Endothelial cell of umbilical vein (primary cell): ENCODE results near the gene MATN1. TPM values are rescaled to one million over a fixed set of nuclear protein-coding genes. Genes with fewer than 3 reads are reported as not detected.

Source experiments
- BruUV-seq: library from RNA; stranded (reverse); fragments of 400-500 nt; replicated peaks from 2 replicates; lab custom pipeline; 2021; lab: Mats Ljungman, UMichigan
- CTCF ChIA-PET: fragments of 300-600, 350-600 bp; sonication (Branson Sonifier 250); formaldehyde crosslinking; loops from one replicate; lab custom pipeline; 2021; ENCODE audit warnings: antibody characterized with exemption, inconsistent platforms; lab: Charles Lee
- POLR2A ChIA-PET: fragments of 300-600, 350-600 bp; sonication (Branson Sonifier 250); formaldehyde crosslinking; loops from one replicate; lab custom pipeline; 2021; ENCODE audit warnings: antibody characterized with exemption, inconsistent platforms; lab: Charles Lee
- DNase-seq: peaks from one replicate; pipeline ENCODE4 v3.0.0-alpha.2; 2011; ENCODE audit warnings: low read depth, low spot score
- FAIRE-seq: peaks from 2 replicates; lab custom pipeline; 2011; peaks lifted over from hg19 to GRCh38; lab: Jason Lieb, UNC
- H2AFZ ChIP-seq: 2 replicates; pipeline ENCODE4 v1.6.0; 2012; ENCODE audit warnings: low read depth, low read length, control low read depth, inconsistent platforms
- H3K27ac ChIP-seq: 2 replicates; pipeline ENCODE4 v1.5.1; 2011; ENCODE audit warnings: low read depth, mild to moderate bottlenecking, control low read depth, low read length, moderate library complexity; ENCODE audit not compliant: insufficient read depth
- H3K27me3 ChIP-seq, 2 experiments: 2 replicates each; pipeline versions ENCODE4 v1.6.0 to v1.6.1; 2011; ENCODE audit warnings: low read length in 2 of 2, mixed read lengths in 1 of 2; ENCODE audit not compliant: control insufficient read depth in 2 of 2, insufficient read depth in 2 of 2
- H3K36me3 ChIP-seq, 2 experiments: 2 replicates in 1 of 2; 3 replicates in 1 of 2; pipeline ENCODE4 v1.5.1; 2011; ENCODE audit warnings: low read length in 2 of 2, mild to moderate bottlenecking in 1 of 2, moderate library complexity in 1 of 2; ENCODE audit not compliant: control insufficient read depth in 2 of 2, insufficient read depth in 2 of 2; ENCODE audit errors: extremely low read depth in 1 of 2
- H3K4me1 ChIP-seq: 3 replicates; pipeline ENCODE4 v1.5.1; 2011; ENCODE audit warnings: mild to moderate bottlenecking, low read length; ENCODE audit not compliant: control insufficient read depth, insufficient read depth; ENCODE audit errors: extremely low read depth
- H3K4me2 ChIP-seq: 2 replicates; pipeline ENCODE4 v1.6.1; 2011; ENCODE audit warnings: low read length, control low read depth, mixed read lengths; ENCODE audit not compliant: insufficient read depth
- H3K4me3 ChIP-seq, 3 experiments: fragments of 200-600 bp in 1 of 3; sonication (generic), shearing (Covaris generic) in 1 of 3; replicated peaks in 1 of 3; 2 replicates each; pipeline ENCODE4 v1.5.1; 2011 to 2016; ENCODE audit warnings: control low read depth in 3 of 3, low read length in 3 of 3, mild to moderate bottlenecking in 2 of 3, inconsistent platforms in 1 of 3, low read depth in 1 of 3, moderate library complexity in 1 of 3; ENCODE audit not compliant: insufficient read depth in 1 of 3
- H3K79me2 ChIP-seq: 2 replicates; pipeline ENCODE4 v1.6.0; 2012; ENCODE audit warnings: low read length, inconsistent platforms; ENCODE audit not compliant: control insufficient read depth, insufficient read depth
- H3K9ac ChIP-seq: replicated peaks from 2 replicates; pipeline ENCODE3; 2011; ENCODE audit warnings: low read length, control low read depth; ENCODE audit not compliant: insufficient read depth; ENCODE audit errors: extremely low read depth
- H3K9me1 ChIP-seq: replicated peaks from 3 replicates; pipeline ENCODE4 v1.6.0; 2011; ENCODE audit warnings: mild to moderate bottlenecking, low read length; ENCODE audit not compliant: control insufficient read depth, insufficient read depth; ENCODE audit errors: extremely low read depth
- H3K9me3 ChIP-seq: replicated peaks from 2 replicates; pipeline ENCODE4 v1.5.1; 2012; ENCODE audit warnings: low read length, inconsistent platforms; ENCODE audit not compliant: control insufficient read depth, insufficient read depth
- H4K20me1 ChIP-seq: replicated peaks from 2 replicates; pipeline ENCODE3; 2011; ENCODE audit warnings: mild to moderate bottlenecking, low read length; ENCODE audit not compliant: control insufficient read depth, insufficient read depth; ENCODE audit errors: extremely low read depth
- EZH2 ChIP-seq: IDR thresholded peaks from 2 replicates; pipeline ENCODE4 v1.6.1; 2012; ENCODE audit warnings: borderline replicate concordance, low read depth, mild to moderate bottlenecking, moderate library complexity, low read length, inconsistent platforms; ENCODE audit not compliant: severe bottlenecking
- FOS ChIP-seq: IDR thresholded peaks from 2 replicates; pipeline ENCODE4 v1.6.1; 2011; ENCODE audit warnings: mild to moderate bottlenecking, low read length, moderate library complexity, borderline replicate concordance; ENCODE audit not compliant: insufficient read depth
- GATA2 ChIP-seq: IDR thresholded peaks from 2 replicates; pipeline ENCODE4 v1.7.0; 2011; ENCODE audit warnings: low read depth, mild to moderate bottlenecking, moderate library complexity, mixed read lengths, low read length; ENCODE audit not compliant: insufficient read length, insufficient read depth
- JUN ChIP-seq: IDR thresholded peaks from 2 replicates; pipeline ENCODE4 v1.6.1; 2011; ENCODE audit warnings: borderline replicate concordance, low read depth; ENCODE audit not compliant: insufficient read length, insufficient read depth
- MYC ChIP-seq: IDR thresholded peaks from one replicate; pipeline ENCODE4 v1.6.1; 2011; ENCODE audit warnings: mild to moderate bottlenecking, low read depth, low read length
- POLR2A ChIP-seq: IDR thresholded peaks from 2 replicates; pipeline ENCODE4 v1.6.1; 2012; ENCODE audit warnings: low read depth, mild to moderate bottlenecking, control low read depth, low read length
- POLR2AphosphoS5 ChIP-seq: IDR thresholded peaks from 2 replicates; pipeline ENCODE4 v1.6.1; 2012; ENCODE audit warnings: low read depth, mild to moderate bottlenecking, control low read depth, low read length, moderate library complexity; ENCODE audit not compliant: insufficient read depth
- dilution Hi-C: fragments of 300-500 bp; cut with MboI; formaldehyde crosslinking; loops from one replicate; pipeline ENCODE4 v1.15.0; 2019; ENCODE audit warnings: low sequenced_read_pairs; ENCODE audit not compliant: extremely low pct_ligation_motif_present
- intact Hi-C: fragments of 100-400 bp; cut with micrococcal nuclease; formaldehyde crosslinking; loops from one replicate; pipeline ENCODE4 v1.10.0; 2022
- polyA plus RNA-seq, 4 experiments: library from polyadenylated mRNA; depleted of rRNA in 3 of 4; stranded (reverse) in 3 of 4; unstranded in 1 of 4; fragments of >200 nt; gene quantifications; 2 replicates each; pipeline versions ENCODE4 v1.2.1 to v1.2.3, GENCODE V29; 2011 to 2012; ENCODE audit warnings: missing spikeins in 1 of 4
- total RNA-seq: library from RNA; stranded (reverse); gene quantifications from 2 replicates; pipeline ENCODE4 v1.2.3, GENCODE V29; 2021
- TF ChIP-seq, protein P1 (sequence below), 2 donors: IDR thresholded peaks; 1 replicate in 1 of 2; 2 replicates in 1 of 2; pipeline ENCODE4 v1.5.1; 2011; ENCODE audit warnings: low read length in 2 of 2, mild to moderate bottlenecking in 2 of 2, moderate library complexity in 2 of 2, control low read depth in 1 of 2, inconsistent platforms in 1 of 2, low read depth in 1 of 2; ENCODE audit not compliant: insufficient read depth in 1 of 2; ENCODE audit errors: extremely low read depth in 1 of 2
- TF ChIP-seq, protein P2 (sequence below): IDR thresholded peaks from 2 replicates; pipeline ENCODE4 v1.6.1; 2011; ENCODE audit not compliant: insufficient read depth, insufficient read length

MATN1 gene
- total and polyA plus RNA-seq, 2 donors (not counting 3 experiments of a cell fraction or from before 2014, with no cell fraction given) = 0.29 to 0.36 TPM

DNA sequence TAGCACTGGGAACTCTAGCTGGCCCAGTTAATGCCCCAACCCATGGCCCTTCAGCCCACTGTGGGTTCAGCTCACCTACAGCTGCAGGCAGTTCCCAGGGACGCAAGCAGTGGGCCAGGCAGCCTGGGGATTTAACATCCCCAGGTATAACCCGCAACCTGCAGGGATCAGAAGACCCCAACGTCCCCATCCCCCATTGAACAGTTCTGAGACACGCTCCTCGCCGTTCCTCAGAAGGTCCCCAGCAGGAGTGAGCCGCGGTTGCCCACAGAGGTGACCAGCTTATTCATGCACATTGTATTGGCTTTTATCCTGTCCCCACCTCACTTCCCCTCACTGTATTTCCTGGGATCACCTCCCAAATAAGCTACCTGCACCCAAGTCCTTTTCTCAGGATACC lies 5.0 kb upstream of the MATN1 start:
- dilution Hi-C loops (no loop called here), intact Hi-C loops (no loop called here)
- Histone ChIP-seq H2AFZ (no peak overlapping the region), H3K9me3 (no peaks in the 10 kb centered on the region), H3K9me1 (no peaks in the 10 kb centered on the region), H4K20me1 (no peaks in the 10 kb centered on the region), H3K27me3 (no peaks in the 10 kb centered on the region), H3K27ac (no peak overlapping the region), H3K4me1 (no peaks in the 10 kb centered on the region), H3K79me2 (no peaks in the 10 kb centered on the region), H3K4me3 (no peak overlapping the region), H3K36me3 (no peaks in the 10 kb centered on the region), H3K4me2 (no peak overlapping the region), H3K9ac (no peak overlapping the region)
- DNase-seq = no peak
- CTCF ChIA-PET = interaction anchor here (1.4 to 6.4 kb wide), 4 partner anchors 9 to 55 kb away, joined by 4 to 100 read pairs (median 12); no protein-coding TSS in a partner anchor
- no TSS peak for BruUV-seq
- TF ChIP-seq POLR2AphosphoS5 (no peak), MYC (no peak), POLR2A (no peak), EZH2 (no peak), JUN (no peak), GATA2 (no peak), FOS (no peak)
- TF ChIP-seq, protein P1, sequence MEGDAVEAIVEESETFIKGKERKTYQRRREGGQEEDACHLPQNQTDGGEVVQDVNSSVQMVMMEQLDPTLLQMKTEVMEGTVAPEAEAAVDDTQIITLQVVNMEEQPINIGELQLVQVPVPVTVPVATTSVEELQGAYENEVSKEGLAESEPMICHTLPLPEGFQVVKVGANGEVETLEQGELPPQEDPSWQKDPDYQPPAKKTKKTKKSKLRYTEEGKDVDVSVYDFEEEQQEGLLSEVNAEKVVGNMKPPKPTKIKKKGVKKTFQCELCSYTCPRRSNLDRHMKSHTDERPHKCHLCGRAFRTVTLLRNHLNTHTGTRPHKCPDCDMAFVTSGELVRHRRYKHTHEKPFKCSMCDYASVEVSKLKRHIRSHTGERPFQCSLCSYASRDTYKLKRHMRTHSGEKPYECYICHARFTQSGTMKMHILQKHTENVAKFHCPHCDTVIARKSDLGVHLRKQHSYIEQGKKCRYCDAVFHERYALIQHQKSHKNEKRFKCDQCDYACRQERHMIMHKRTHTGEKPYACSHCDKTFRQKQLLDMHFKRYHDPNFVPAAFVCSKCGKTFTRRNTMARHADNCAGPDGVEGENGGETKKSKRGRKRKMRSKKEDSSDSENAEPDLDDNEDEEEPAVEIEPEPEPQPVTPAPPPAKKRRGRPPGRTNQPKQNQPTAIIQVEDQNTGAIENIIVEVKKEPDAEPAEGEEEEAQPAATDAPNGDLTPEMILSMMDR (IDR thresholded peaks at IDR 0.05; ENCODE audit: extremely low read depth in 1 of 2, insufficient read depth in 1 of 2, low read depth in 1 of 2, low read length in 2 of 2) = no peak
- TF ChIP-seq, protein P2, sequence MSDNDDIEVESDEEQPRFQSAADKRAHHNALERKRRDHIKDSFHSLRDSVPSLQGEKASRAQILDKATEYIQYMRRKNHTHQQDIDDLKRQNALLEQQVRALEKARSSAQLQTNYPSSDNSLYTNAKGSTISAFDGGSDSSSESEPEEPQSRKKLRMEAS = no peak
- FAIRE-seq = no peak
- POLR2A ChIA-PET = interaction anchor here (1.2 kb wide), 1 partner anchor 55 kb away, joined by 3 read pairs; no protein-coding TSS in a partner anchor
